GM12878 (cell line): ENCODE data around the gene CCDC12. TPM values are rescaled to one million over a fixed set of nuclear protein-coding genes. Genes with fewer than 3 reads are reported as not detected.
A peak's percentile ranks its signal among the peaks of the same experiment; 100 is the strongest.

ENCODE experiments used
- CHD4 ChIP-seq: fragments of 200-600 bp; sonication (generic); IDR thresholded peaks from 2 replicates; pipeline ENCODE4 v1.6.1; 2016; ENCODE audit warnings: mild to moderate bottlenecking
- EGR1 ChIP-seq, 2 experiments: IDR thresholded peaks; 1 replicate in 1 of 2; 2 replicates in 1 of 2; pipeline ENCODE4 v1.6.1; 2011 to 2012; ENCODE audit warnings: low read depth in 2 of 2, low read length in 2 of 2, borderline replicate concordance in 1 of 2, mild to moderate bottlenecking in 1 of 2, moderate library complexity in 1 of 2
- EP300 ChIP-seq, 2 experiments: fragments of 150-350 bp in 1 of 2; IDR thresholded peaks; 2 replicates each; pipeline ENCODE4 v1.6.1; 2011 to 2012; ENCODE audit warnings: low read depth in 2 of 2, low read length in 2 of 2, borderline replicate concordance in 1 of 2, improper control_type of control experiment in 1 of 2, inconsistent platforms in 1 of 2; ENCODE audit not compliant: control insufficient read depth in 1 of 2
- ESRRA ChIP-seq: IDR thresholded peaks from 2 replicates; pipeline ENCODE4 v1.6.1; 2012; ENCODE audit warnings: mild to moderate bottlenecking, low read length, improper control_type of control experiment
- ETV6 ChIP-seq, 2 experiments: fragments of 450-650 bp in 1 of 2; IDR thresholded peaks in 1 of 2; conservative IDR thresholded peaks in 1 of 2; 2 replicates each; pipeline ENCODE4 v1.6.1; 2014; ENCODE audit warnings: antibody characterized with exemption in 1 of 2, borderline replicate concordance in 1 of 2, low read depth in 1 of 2, mild to moderate bottlenecking in 1 of 2, moderate library complexity in 1 of 2
- HCFC1 ChIP-seq: fragments of 150-350 bp; IDR thresholded peaks from 2 replicates; pipeline ENCODE4 v1.6.1; 2014; ENCODE audit warnings: low read length
- MEF2A ChIP-seq: IDR thresholded peaks from 2 replicates; pipeline ENCODE4 v1.6.1; 2011; ENCODE audit warnings: low read depth, mild to moderate bottlenecking, low read length, moderate library complexity; ENCODE audit not compliant: insufficient read depth
- MEF2B ChIP-seq: fragments of 450-650 bp; IDR thresholded peaks from 2 replicates; pipeline ENCODE4 v1.6.1; 2018; ENCODE audit warnings: mild to moderate bottlenecking, moderate library complexity; ENCODE audit not compliant: partially characterized antibody, poor library complexity, severe bottlenecking
- MTA3 ChIP-seq: IDR thresholded peaks from 2 replicates; pipeline ENCODE4 v1.6.1; 2012; ENCODE audit warnings: low read length, inconsistent platforms, borderline replicate concordance
- POLR2A ChIP-seq: IDR thresholded peaks from 2 replicates; pipeline ENCODE4 v1.6.1; 2011; ENCODE audit warnings: low read depth, mild to moderate bottlenecking, low read length
- RCOR1 ChIP-seq: conservative IDR thresholded peaks from 2 replicates; pipeline ENCODE4 v1.6.1; 2012; ENCODE audit warnings: low read depth, low read length, improper control_type of control experiment
- REST ChIP-seq: IDR thresholded peaks from 2 replicates; pipeline ENCODE4 v1.6.1; 2012; ENCODE audit warnings: mild to moderate bottlenecking, low read depth, low read length
- SKIL ChIP-seq: fragments of 450-650 bp; IDR thresholded peaks from 2 replicates; pipeline ENCODE4 v1.6.1; 2017; ENCODE audit warnings: mild to moderate bottlenecking, low read depth, inconsistent platforms; ENCODE audit not compliant: poor library complexity, severe bottlenecking
- SPI1 ChIP-seq: IDR thresholded peaks from 2 replicates; pipeline ENCODE4 v1.6.1; 2011; ENCODE audit warnings: low read depth, mild to moderate bottlenecking, low read length, moderate library complexity, borderline replicate concordance; ENCODE audit not compliant: insufficient read depth
- STAT1 ChIP-seq: fragments of 450-650 bp; conservative IDR thresholded peaks from 2 replicates; pipeline ENCODE4 v1.6.1; 2014; ENCODE audit warnings: antibody characterized with exemption, mild to moderate bottlenecking
- TCF7 ChIP-seq: IDR thresholded peaks from 2 replicates; pipeline ENCODE4 v1.6.1; 2014; ENCODE audit warnings: antibody characterized with exemption, borderline replicate concordance
- ZNF274 ChIP-seq: IDR thresholded peaks from one replicate; pipeline ENCODE4 v1.8.0; 2011; ENCODE audit not compliant: insufficient read length, insufficient read depth
- ZNF592 ChIP-seq: fragments of 450-650 bp; IDR thresholded peaks from 2 replicates; pipeline ENCODE4 v1.6.1; 2017; ENCODE audit warnings: mild to moderate bottlenecking, moderate library complexity
- polyA plus RNA-seq, 11 experiments: library from polyadenylated mRNA; depleted of rRNA in 4 of 11; unstranded in 6 of 11; stranded (reverse) in 5 of 11; fragments of >200 nt; fragmentation: Nextera tagmentation in 4 of 11; fragmentation: Illumina TruSeq in 1 of 11; extraction: Ambion mirVana in 4 of 11; extraction: Trizol in 1 of 11; gene quantifications; 1 replicate in 1 of 11; 2 replicates in 10 of 11; pipeline versions ENCODE4 v1.2.1 to v1.2.3, GENCODE V29; 2011 to 2016; ENCODE audit warnings: inconsistent platforms in 2 of 11, missing spikeins in 2 of 11, low read depth in 1 of 11
- total RNA-seq, 4 experiments: library from RNA; depleted of rRNA in 3 of 4; stranded (reverse); fragments of >200 nt in 3 of 4; fragmentation: Illumina TruSeq in 1 of 4; extraction: Trizol in 1 of 4; gene quantifications; 2 replicates each; pipeline versions ENCODE4 v1.2.1 to v1.2.3, GENCODE V29; 2013 to 2021

The CCDC12 gene
- total and polyA plus RNA-seq, 10 of the 15 experiments (the other 5 are each of a cell fraction or from before 2014, with no cell fraction given): 9.2 to 91.4 (median 61.3) TPM

GRCh38 chr3:46955801-46956259, 20.7 kb downstream of the CCDC12 start (continued):
- TF ChIP-seq ZNF592: no peak
- TF ChIP-seq CHD4: no peak
- TF ChIP-seq EP300 (IDR thresholded peaks at IDR 0.05; ENCODE audit: borderline replicate concordance in 1 of 2, control insufficient read depth in 1 of 2, low read depth in 2 of 2, low read length in 2 of 2): peak in 1 of 2 experiments; percentile 79; a peak in 1 of 4 replicates
- TF ChIP-seq STAT1: no peak
- TF ChIP-seq ZNF274: no peak
- TF ChIP-seq HCFC1: no peak
- TF ChIP-seq SKIL: no peak
- no peak for TF ChIP-seq TCF7
- TF ChIP-seq POLR2A: 0 out of 2 replicates have a peak, but pooled peaks have one; percentile 15
- 0 out of 2 replicates have a peak, but pooled peaks have one; percentile 66 for TF ChIP-seq MEF2A
- TF ChIP-seq SPI1: no peak
- TF ChIP-seq MEF2B: peak; percentile 50
- TF ChIP-seq ETV6 (conservative IDR thresholded peaks at IDR 0.05 in 1 of 2, IDR thresholded peaks at IDR 0.05 in 1 of 2; ENCODE audit: borderline replicate concordance in 1 of 2, low read depth in 1 of 2): 0 out of 4 replicates have a peak, but pooled peaks of 1 of the 2 experiments have one; percentile 3
- TF ChIP-seq ESRRA: no peak
- no peak; the same call in 1 of the 2 replicates for TF ChIP-seq MTA3
- no peak for TF ChIP-seq EGR1 (IDR thresholded peaks at IDR 0.05; ENCODE audit: borderline replicate concordance in 1 of 2, low read depth in 2 of 2, low read length in 2 of 2)
- TF ChIP-seq REST: no peak
- no peak for TF ChIP-seq RCOR1
